Fibroblast of skin of left biceps (primary cell): ENCODE data around the gene FUCA1.
A peak's percentile ranks its signal among the peaks of the same experiment; 100 is the strongest.
"Not testable (repeated sequence)": the region's sequence is repeated elsewhere in the genome, so short reads cannot be mapped to it uniquely, and the experiment has no call there.

Source experiments
- DNase-seq, 2 experiments: peaks; one replicate each; pipeline ENCODE4 v3.0.0-alpha.2; 2013; ENCODE audit warnings: low read depth in 2 of 2

Gene FUCA1

DNA sequence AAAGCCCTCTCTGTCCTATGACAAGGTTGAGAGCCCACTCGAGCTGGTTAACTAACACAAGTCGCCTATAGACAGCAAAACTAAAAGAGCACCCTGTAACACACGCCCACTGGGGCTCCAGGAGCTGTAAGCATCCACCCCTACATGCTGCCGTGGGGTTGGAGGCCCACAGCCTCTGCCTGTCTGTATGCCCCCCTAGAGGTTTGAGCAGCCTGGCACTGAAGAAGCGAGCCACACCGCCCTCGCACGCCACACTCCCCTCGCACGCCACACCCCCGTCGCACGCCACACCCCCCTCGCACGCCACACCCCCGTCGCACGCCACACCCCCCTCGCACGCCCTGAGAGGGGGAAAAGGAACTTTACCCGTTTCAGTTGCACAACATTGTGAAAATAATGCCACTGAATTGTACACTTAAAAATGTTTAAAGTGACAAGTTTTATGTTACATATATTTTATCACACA is 29.7 kb downstream of the FUCA1 start:
- no peak for DNase-seq

GRCh38 chr1:23837908-23838307 is 30.2 kb downstream of the FUCA1 start:
- no peak for DNase-seq

GRCh38 chr1:23836037-23836436 is 32.1 kb downstream of the FUCA1 start:
- no peak for DNase-seq

DNA sequence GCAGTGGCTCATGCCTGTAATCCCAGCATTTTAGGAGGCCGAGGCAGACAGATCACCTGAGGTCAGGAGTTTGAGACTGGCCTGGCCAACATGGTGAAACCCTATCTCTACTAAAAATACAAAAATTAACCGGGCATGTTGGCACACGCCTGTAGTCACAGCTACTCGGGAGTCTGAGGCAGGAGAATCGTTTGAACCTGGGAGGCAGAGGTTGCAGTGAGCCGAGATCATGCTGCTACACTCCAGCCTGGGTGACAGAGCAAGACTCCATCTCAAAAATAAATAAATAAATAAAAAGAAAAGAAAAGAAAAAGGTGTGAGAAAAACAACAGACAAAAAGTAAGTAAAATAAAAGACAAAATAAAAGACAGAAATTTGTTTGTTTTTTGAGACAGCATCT is 33.9 kb downstream of the FUCA1 start:
- DNase-seq = not testable (repeated sequence)

DNA sequence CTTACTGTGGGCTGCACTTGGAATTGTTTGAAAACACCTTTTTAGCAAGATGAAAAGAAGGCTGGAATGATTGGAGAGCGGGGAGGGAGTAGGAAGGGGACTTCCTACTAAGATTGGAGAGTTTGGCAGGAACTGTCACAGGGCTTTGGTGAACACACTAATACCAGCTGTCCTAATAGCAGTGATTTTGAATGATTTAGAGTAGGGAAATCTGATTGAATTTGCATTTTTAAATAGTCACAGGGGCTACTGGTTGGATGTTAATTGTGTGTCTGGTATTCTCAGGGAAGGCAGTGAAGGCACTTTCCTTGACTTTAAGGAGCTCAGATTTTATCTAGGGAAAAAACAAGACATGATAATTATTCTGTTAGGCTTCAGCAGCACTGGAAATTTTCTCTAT is 40.4 kb downstream of the FUCA1 start:
- DNase-seq = no peak

- not testable (repeated sequence) for DNase-seq
Measured at GRCh38 chr1:23826590-23826989, 41.5 kb downstream of the FUCA1 start.

DNA sequence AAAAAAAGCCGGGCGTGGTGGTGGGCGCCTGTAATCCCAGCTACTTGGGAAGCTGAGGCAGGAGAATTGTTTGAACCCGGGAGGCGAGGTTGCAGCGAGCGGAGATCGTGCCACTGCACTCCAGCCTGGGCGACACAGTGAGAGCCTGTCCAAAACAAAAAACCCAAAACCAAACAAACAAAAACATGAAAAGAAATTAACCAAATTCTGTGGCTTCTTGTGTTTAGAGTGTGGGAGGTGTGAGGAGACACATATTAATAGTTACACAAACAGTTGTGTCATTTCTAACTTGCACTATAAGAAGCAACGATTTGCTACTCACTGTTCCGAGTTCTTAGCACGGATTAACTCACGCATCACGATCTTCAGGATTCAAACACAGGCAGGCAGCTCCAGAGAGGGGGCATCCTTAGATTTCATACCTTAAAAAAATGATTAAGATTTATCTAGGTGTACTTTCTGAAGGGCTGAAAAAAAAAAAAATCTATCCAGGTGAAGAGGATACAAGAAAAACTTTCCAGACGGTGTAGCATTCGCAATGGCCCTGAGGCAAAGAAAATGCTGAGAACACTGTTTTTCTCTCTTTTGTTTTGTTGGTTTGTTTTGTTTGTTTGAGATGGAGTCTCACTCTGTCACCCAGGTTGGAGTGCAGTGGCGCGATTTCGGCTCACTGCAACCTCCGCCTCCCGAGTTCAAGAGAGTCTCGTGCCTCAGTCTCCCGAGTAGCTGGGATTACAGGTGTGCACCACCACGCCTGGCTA is 42.1 kb downstream of the FUCA1 start:
- DNase-seq = no peak

GRCh38 chr1:23825076-23825761 is 42.9 kb downstream of the FUCA1 start, which contains the start of gene HMGCL:
TSS of gene HMGCL (minus strand) at chr1:23825429. CDS start at chr1:23825415, 14 bp downstream.
- peak; percentile 57 to 62 for DNase-seq

GRCh38 chr1:23824711-23825075 is 43.4 kb downstream of the FUCA1 start:
- no peak for DNase-seq

DNA sequence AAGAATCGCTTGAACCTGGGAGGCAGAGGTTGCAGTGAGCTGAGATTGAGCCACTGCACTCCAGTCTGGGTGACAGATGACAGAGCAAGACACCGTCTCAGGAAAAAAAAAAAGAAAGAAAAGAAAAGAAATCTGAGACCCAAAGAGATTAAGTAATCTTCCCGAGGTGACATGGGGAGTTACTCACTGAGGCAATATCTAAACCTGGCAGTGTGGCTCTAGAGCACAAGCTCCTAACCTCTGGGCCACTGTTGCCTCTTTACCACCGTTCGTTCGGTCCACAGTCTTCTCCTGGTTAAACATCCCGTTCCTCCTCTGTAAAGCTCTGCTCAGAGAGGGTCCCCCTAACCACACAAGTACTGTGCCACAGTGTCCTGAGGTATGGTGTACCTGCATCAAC is 44.3 kb downstream of the FUCA1 start:
- no peak for DNase-seq

- DNase-seq = no peak
Measured at GRCh38 chr1:23817633-23818032, 50.5 kb downstream of the FUCA1 start.

DNA sequence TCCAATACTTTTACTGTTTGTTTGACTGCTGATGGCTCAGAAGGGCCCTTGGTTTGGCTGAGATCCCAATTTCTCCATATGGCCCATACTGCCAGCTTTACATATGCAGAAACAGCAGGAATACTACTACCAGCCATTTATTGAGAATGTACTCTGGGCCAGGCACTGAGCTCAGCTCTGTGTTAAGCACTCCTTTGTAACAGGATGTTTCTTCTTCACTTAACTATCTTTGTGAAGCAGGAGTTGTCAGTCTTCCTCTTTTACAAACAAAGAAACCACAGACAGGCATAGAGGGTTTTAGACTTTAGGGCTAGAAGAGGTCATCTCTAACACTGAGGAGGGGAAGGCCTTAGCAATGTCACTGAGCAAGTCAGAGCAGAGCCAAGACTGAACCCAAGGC is 51.2 kb downstream of the FUCA1 start:
- DNase-seq = no peak

- DNase-seq = no peak
Measured at GRCh38 chr1:23816361-23816760, 51.7 kb downstream of the FUCA1 start.

DNA sequence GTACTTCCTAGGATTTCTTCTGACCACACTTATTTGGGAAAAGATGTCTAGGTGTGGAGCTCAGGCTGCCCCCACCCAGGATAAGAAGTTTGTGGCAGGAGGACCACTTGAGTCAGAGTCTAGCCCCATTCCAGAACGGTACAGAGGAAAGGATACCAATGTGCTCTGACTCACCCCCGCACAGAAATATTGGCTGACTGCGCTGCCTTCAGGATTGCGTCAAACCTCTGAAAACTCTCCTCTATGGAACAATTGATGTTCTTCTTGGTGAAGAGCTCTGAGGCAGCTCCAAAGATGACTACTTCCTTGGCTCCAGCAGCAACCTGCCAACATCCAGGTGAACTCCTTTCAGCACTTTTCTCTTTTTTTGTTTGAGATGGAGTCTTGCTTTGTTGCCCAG is 54.1 kb downstream of the FUCA1 start:
- no peak for DNase-seq

DNA sequence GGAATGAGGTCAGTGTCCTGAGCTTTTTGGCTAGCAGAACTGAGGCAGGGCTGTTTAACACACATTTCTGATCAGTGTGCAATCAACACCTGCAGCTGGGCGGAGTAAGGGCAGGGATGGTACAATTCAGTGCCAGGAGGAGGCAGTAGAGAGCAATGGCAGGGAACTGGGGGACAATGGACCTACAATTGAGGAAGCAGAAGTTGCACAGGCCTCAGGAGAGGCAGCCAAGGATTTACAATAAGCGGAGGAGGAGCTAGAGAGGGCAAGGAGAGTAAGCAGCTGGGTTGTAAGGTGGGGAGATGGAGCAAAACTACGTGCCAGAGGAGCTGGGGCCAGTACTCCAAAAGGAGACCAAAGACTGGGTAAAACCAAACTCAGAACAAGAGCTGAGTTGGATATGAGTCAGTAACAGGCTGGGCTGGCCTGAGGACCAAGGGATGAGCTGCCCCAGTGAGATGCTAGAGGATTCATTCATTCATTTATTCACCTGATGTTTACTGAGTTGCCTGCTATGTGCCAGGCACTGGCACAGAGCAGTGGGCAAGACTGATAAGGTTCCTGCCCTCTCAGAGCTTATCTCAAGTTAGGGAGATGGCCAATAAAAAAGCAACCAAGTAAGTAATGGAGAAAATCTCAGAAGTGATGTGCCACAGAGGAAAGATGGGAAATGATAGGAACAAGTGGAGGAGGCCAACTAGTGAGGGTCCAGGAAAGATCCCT is 57.1 kb downstream of the FUCA1 start:
- no peak for DNase-seq

DNA sequence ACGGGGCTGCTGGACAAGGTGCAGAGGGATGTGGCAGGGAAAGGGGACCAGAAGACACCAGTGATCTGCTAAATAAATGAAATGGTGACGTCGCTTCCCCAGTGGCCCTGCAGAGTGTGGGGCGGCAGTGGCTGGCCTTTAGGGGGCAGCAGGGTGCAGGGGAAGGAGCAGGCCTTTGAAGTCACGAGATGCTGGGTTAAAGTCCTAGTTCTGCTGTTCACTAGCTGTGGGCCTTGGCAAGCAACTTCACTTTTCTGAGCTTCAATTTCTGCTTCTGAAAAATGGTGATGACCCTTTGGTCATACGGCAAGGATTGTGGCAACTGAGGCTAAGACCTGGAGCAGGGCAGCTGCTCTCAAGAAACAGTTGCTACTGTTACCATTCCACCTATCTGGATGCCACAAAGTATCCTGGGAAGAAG is 58.3 kb downstream of the FUCA1 start:
- no peak for DNase-seq

DNA sequence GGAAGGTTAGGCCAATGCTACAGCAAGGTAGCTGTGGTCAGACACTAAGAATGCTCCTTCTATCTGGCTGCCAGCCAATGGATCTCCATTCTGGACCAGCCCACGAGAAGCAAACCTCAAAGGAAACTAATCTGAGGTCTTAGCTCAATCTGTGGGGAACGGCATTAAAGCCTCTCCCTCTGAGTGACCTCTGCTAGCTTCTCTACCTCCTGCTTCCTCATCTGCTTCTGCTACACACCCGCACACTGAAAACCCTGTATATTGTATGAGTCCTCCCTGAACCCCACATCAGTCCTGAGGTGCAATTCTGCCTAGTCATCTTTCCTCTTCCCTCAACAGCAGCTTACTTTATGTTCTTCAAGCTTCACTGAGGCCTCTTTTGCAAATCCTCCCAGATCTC is 60.6 kb downstream of the FUCA1 start:
- DNase-seq = no peak

DNA sequence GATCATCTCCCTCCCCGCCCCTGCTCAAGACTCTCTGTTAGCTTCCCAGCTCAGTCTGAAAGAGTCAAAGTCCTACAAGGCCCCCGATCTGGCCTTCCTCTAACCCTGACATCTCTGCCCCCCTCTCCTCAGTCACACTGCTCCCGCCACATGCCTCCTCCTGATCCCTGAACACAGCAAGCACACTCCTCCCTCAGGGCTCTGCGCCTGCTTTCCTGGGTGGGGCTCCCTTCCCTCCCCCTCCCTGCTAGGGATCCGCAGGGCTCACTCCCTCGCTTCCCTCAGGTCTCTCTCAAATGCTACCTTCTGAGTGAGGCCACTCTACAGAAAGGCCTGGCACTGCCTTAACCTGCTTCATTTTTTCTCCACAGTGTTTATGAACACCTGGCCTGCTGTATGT is 61.8 kb downstream of the FUCA1 start:
- no peak for DNase-seq

- no peak for DNase-seq
Measured at GRCh38 chr1:23805025-23805424, 63.1 kb downstream of the FUCA1 start.

- no peak for DNase-seq
Measured at GRCh38 chr1:23804183-23804835, 63.8 kb downstream of the FUCA1 start.

DNA sequence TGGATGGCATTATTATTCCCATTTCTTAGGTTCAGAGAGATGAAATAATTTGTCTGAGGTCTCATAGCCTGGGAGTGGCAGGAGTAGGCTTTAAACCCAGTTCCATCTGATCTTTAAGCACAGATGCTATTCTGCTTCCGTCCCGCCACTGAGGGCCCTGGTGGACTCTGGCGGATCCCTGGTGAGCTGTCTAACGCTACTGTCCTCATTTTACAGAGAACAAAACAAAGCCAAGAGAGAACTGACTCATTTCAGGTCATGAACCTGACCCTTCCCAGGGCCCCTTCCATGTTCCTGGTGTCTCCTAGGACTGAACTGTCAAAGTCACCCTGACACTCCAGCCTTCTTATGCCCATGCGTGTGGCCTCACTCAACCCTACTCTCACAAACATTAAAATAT is 64.4 kb downstream of the FUCA1 start:
- DNase-seq = no peak

DNA sequence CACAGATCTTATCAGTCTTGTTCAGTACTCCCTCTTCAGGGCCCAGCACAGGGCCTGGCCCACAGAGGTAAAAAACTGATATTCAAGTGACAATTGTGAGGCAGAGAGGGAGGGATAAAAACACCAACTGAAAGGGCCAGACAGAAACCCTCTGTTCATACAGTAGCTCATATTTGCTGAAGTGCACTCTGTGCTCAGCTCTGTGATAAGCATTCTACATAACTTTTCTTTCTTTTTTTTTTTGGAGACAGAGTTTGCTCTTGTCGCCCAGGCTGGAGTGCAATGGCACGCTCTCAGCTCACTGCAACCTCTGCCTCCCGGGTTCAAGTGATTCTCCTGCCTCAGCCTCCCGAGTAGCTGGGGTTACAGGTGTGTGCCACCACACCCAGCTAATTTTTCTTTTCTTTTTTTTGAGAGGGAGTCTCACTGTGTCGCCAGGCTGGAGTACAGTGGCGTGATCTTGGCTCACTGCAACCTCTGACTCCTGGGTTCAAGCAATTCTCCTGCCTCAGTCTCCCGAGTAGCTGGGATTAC is 65.2 kb downstream of the FUCA1 start:
- DNase-seq = not testable (repeated sequence)
